Measurements from ENCODE around the gene SHISAL2A. TPM values are rescaled to one million over a fixed set of nuclear protein-coding genes. Genes with fewer than 3 reads are reported as not detected.
A peak's percentile ranks its signal among the peaks of the same experiment; 100 is the strongest.

The SHISAL2A gene
- total RNA-seq, 1 donor from 2014 or later = not detected

DNA sequence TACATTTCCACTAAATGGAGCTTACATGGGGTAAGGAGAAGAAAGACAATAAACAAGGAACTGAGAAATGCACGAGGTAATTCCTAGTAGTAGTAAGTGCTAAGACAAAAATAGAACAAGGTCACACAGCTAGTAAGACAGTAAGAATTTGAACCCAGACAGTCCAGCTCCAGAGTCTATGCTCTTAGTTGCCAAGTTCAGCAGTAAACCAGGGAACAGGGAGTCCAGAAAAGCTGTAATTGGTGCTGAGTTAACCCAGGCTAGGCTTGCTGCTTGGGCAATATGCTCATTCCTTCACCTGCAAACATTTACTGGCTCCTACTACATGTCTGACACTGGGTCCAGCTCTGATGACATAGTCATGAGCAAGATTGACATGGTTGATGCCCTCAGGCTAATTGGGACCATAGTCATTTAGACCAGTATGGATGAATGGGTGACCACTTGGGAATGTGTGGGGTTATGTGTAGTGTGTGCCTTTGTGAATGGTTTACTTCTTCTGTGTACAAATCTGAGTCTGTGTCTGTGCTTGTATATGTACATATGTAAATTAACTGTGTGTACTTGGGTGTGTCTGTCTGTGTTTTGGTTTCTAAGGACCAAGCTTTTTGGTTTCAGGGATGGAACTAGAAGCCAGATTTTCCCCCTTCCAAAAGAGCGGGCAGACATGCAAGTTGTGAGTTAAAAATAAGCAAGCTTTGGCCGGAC is 28.8 kb upstream of the SHISAL2A start:
- Histone ChIP-seq H3K27me3 (ENCODE audit: control insufficient read depth, insufficient read depth, low read length) (no peaks in the 10 kb centered on the region), H3K36me3 (ENCODE audit: control insufficient read depth, insufficient read depth, low read length) (no peaks in the 10 kb centered on the region), H3K4me3 (ENCODE audit: low read depth, low read length) (no peak overlapping the region)
- FAIRE-seq (no peak), DNase-seq (ENCODE audit: low read depth) (peak; percentile 89)
- no peak for TF ChIP-seq CTCF (IDR thresholded peaks at IDR 0.05; ENCODE audit: insufficient read depth, low read length, severe bottlenecking)

DNA sequence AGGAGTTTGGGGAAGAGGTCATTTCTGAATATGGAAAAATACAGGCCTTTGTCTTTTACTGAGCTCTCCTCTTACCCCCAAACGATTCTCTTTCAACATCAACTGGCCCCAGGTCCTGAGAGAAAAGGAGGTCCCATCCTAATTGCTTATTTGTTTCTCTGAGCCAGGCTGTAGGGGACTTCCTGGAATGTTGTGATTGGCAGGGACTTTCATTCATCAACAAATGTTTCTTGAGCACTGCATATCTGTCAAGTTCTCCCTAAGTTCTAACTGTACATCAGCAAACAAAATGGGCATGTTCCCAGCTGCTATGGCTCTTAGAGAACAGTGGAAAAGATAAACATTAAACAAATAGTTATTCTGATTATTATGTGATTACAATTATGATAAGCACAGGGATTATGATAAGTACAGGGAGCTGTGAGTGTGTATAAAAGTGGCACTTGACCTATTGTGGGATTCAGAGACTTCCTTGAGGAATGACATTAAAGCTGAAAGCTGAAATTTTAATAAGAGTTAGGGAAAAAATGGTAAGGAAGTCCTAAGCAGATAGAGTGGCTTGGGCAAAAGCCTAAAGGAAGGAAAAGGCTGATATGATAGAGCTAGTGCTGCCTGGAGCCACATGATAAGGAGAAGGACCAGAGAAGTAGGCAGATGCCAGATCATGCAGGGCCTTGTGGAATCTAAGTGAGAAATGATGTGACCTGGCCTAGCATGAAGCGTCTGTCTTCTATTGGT is 19.2 kb upstream of the SHISAL2A start:
- Histone ChIP-seq H3K27me3 (ENCODE audit: control insufficient read depth, insufficient read depth, low read length) (peaks cover 4% of the 10 kb centered on the region), H3K36me3 (ENCODE audit: control insufficient read depth, insufficient read depth, low read length) (no peaks in the 10 kb centered on the region), H3K4me3 (ENCODE audit: low read depth, low read length) (no peak overlapping the region)
- TF ChIP-seq CTCF (IDR thresholded peaks at IDR 0.05; ENCODE audit: insufficient read depth, low read length, severe bottlenecking) = no peak
- FAIRE-seq = no peak
- DNase-seq (ENCODE audit: low read depth) = no peak

- FAIRE-seq (no peak), DNase-seq (ENCODE audit: low read depth) (no peak)
- H3K27me3 ChIP-seq (ENCODE audit: control insufficient read depth, insufficient read depth, low read length) = peaks cover 4% of the 10 kb centered on the region
- no peaks in the 10 kb centered on the region for H3K36me3 ChIP-seq (ENCODE audit: control insufficient read depth, insufficient read depth, low read length)
- no peak overlapping the region for H3K4me3 ChIP-seq (ENCODE audit: low read depth, low read length)
- TF ChIP-seq CTCF (IDR thresholded peaks at IDR 0.05; ENCODE audit: insufficient read depth, low read length, severe bottlenecking) = no peak
Observed at GRCh38 chr1:52614671-52615070, 18.3 kb upstream of the SHISAL2A start.

DNA sequence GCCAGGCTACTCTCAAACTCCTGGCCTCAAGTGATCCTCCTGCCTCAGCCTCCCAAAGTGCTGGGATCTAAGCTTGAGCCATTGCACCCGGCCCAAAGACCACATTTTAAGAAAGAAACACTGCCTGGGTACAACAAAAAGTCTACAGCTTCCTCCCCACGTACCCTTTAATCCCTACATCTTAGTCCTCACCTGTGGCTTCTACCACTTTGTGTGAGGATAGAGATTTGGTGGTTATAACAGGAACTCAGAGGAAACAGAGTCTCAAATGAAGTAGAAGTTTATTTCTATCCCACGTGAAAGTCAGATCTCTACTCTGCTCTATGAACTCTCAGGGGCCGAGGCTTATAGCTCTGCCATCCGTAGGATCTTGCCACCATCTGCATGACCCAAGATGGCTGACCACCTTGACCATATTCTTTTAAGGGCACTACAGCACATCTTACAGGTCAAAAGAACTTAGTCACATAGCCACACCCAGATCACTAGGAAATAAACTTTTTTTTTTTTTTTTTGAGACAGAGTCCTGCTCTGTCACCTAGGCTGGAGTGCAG is 17.4 kb upstream of the SHISAL2A start:
- Histone ChIP-seq H3K27me3 (ENCODE audit: control insufficient read depth, insufficient read depth, low read length) (peaks cover 4% of the 10 kb centered on the region), H3K36me3 (ENCODE audit: control insufficient read depth, insufficient read depth, low read length) (no peaks in the 10 kb centered on the region), H3K4me3 (ENCODE audit: low read depth, low read length) (no peak overlapping the region)
- FAIRE-seq = no peak
- no peak for DNase-seq (ENCODE audit: low read depth)
- TF ChIP-seq CTCF (IDR thresholded peaks at IDR 0.05; ENCODE audit: insufficient read depth, low read length, severe bottlenecking) = no peak

- no peak for FAIRE-seq
- peaks cover 3% of the 10 kb centered on the region for H3K27me3 ChIP-seq (ENCODE audit: control insufficient read depth, insufficient read depth, low read length)
- no peaks in the 10 kb centered on the region for H3K36me3 ChIP-seq (ENCODE audit: control insufficient read depth, insufficient read depth, low read length)
- no peak for TF ChIP-seq CTCF (IDR thresholded peaks at IDR 0.05; ENCODE audit: insufficient read depth, low read length, severe bottlenecking)
- no peak overlapping the region for H3K4me3 ChIP-seq (ENCODE audit: low read depth, low read length)
- DNase-seq (ENCODE audit: low read depth) = no peak
Observed at GRCh38 chr1:52621950-52622349, 11.0 kb upstream of the SHISAL2A start.

Data from bronchial epithelial cell (primary cell).